ENCODE results near the gene ZNF217. TPM values are rescaled to one million over a fixed set of nuclear protein-coding genes. Genes with fewer than 3 reads are reported as not detected.

The ZNF217 gene
- total and polyA plus RNA-seq, 9 of the 15 experiments (the other 6 are each of a cell fraction or from before 2014, with no cell fraction given) = 3.0 to 41.8 (median 16.8) TPM

- no TSS peak for BruUV-seq (replicated peaks)
- Histone ChIP-seq H3K27ac (ENCODE audit: extremely low read depth, low read depth, low read length) (peak overlapping the region; percentile 21; the same call in 1 of the 3 replicates), H3K9me3 (replicated peaks; ENCODE audit: control insufficient read depth, insufficient read depth, low read depth, low read length) (no peaks in the 10 kb centered on the region), H3K36me3 (ENCODE audit: control insufficient read depth, insufficient read depth, low read length) (peaks cover 8% of the 10 kb centered on the region; the same call in 2 of the 3 replicates), H3K9me1 (ENCODE audit: control insufficient read depth, insufficient read depth, low read length) (no peaks in the 10 kb centered on the region), H3K79me2 (ENCODE audit: control insufficient read depth, insufficient read depth, low read length) (peaks cover 81% of the 10 kb centered on the region), H3K4me2 (ENCODE audit: insufficient read depth, low read length) (peak overlapping the region; percentile 53), H4K20me1 (replicated peaks; ENCODE audit: control insufficient read depth, insufficient read depth, low read length) (no peaks in the 10 kb centered on the region), H3K9ac (ENCODE audit: insufficient read depth in 1 of 2, low read depth in 2 of 2, low read length in 2 of 2) (peak overlapping the region; percentile 5 to 28; a peak in 1 of 4 replicates), H3K4me3 (no peak overlapping the region), H2AFZ (ENCODE audit: low read depth, low read length) (0 out of 2 replicates have a peak overlapping the region, but pooled peaks have one; percentile 22), H3K4me1 (replicated peaks in 1 of 2; ENCODE audit: control insufficient read depth in 2 of 2, insufficient read depth in 2 of 2, low read length in 2 of 2) (peaks cover 22 to 30% of the 10 kb centered on the region in 2 experiments; a peak in 4 of 5 replicates), H3K27me3 (ENCODE audit: control insufficient read depth in 2 of 2, insufficient read depth in 2 of 2, low read length in 2 of 2) (no peaks in the 10 kb centered on the region)
- CTCF ChIA-PET (ENCODE audit: low intra/inter-chr PET ratio) = no interaction called here
- no peak for TF ChIP-seq FOXO4 (CRISPR knock-in tag; IDR thresholded peaks at IDR 0.05)
- peak; percentile 8; the same call in 1 of the 2 replicates for TF ChIP-seq SPI1 (IDR thresholded peaks at IDR 0.05; ENCODE audit: borderline replicate concordance, low read depth, low read length)
- no peak for TF ChIP-seq ZNF140 (CRISPR knock-in tag; IDR thresholded peaks at IDR 0.05)
- peak; percentile 57 for TF ChIP-seq NFIC (IDR thresholded peaks at IDR 0.05)
- TF ChIP-seq, protein P1, sequence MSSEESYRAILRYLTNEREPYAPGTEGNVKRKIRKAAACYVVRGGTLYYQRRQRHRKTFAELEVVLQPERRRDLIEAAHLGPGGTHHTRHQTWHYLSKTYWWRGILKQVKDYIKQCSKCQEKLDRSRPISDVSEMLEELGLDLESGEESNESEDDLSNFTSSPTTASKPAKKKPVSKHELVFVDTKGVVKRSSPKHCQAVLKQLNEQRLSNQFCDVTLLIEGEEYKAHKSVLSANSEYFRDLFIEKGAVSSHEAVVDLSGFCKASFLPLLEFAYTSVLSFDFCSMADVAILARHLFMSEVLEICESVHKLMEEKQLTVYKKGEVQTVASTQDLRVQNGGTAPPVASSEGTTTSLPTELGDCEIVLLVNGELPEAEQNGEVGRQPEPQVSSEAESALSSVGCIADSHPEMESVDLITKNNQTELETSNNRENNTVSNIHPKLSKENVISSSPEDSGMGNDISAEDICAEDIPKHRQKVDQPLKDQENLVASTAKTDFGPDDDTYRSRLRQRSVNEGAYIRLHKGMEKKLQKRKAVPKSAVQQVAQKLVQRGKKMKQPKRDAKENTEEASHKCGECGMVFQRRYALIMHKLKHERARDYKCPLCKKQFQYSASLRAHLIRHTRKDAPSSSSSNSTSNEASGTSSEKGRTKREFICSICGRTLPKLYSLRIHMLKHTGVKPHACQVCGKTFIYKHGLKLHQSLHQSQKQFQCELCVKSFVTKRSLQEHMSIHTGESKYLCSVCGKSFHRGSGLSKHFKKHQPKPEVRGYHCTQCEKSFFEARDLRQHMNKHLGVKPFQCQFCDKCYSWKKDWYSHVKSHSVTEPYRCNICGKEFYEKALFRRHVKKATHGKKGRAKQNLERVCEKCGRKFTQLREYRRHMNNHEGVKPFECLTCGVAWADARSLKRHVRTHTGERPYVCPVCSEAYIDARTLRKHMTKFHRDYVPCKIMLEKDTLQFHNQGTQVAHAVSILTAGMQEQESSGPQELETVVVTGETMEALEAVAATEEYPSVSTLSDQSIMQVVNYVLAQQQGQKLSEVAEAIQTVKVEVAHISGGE (CRISPR knock-in tag; IDR thresholded peaks at IDR 0.05) = peak in 1 of 3 experiments; percentile 86; a peak in 2 of 6 replicates
- POLR2A ChIA-PET = interaction anchor here (1.0 to 2.8 kb wide), 2 partner anchors 10 to 139 kb away, joined by 3 to 19 read pairs; no protein-coding TSS in a partner anchor
- 1% methylated on average over 4 of the region's 4 CpGs for WGBS (ENCODE audit: insufficient coverage, low coverage, missing lambda C conversion rate)
- in situ Hi-C loops (cut with MboI) (no loop called here), intact Hi-C loops (cut with micrococcal nuclease) (no loop called here)
- FAIRE-seq (no peak), DNase-seq (ENCODE audit: extremely low read depth in 1 of 4, low spot score in 3 of 4) (no peak), ATAC-seq (no peak; the same call in 2 of the 3 replicates)
Observed at GRCh38 chr20:53599378-53599777, 5.7 kb upstream of the ZNF217 start.
